Stimulated activated CD4-positive, alpha-beta T cell treated with anti-CD3 and anti-CD28 coated beads, Interleukin-1b, Interleukin-23, amount 100 ng/mL, for 48 hours (primary cell): ENCODE data around the gene TIMM8A.
A peak's percentile ranks its signal among the peaks of the same experiment; 100 is the strongest.

ENCODE experiments used
- DNase-seq: peaks from one replicate; pipeline ENCODE4 v3.0.0-alpha.2; 2020

Gene TIMM8A, protein sequence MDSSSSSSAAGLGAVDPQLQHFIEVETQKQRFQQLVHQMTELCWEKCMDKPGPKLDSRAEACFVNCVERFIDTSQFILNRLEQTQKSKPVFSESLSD

DNA sequence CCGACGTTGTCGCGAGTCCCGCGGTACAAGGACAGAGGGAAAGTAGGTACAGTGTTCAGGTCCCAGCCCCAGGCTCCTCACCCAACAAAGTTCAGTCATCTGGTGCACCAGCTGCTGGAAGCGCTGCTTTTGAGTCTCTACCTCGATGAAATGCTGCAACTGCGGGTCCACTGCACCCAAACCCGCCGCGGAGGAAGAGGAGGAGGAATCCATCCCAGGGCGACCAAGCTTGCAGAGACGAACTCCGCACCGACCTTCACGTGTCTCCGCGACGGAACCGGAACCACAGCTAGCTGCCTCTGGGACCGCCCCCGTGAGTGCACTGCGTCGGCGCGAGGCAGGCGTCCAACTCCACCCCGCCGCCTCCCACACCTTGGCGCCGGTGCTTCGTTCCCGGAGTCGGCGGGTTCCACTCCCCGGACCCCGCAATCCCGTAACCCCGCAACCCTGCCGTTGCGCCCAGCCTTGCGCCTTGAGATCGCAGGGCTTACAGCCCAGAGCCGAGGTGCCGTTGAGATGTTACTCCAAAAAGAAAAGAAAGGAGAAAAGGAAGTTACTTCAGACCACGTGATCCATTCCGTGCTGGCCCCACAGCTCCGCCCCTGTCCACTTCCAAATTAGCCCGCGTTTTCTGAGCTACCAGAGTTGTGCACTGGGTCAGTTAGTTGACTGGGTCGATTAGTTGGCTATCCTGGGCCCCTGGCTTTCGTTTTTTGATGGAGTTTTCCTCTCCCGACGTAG is at the start of gene TIMM8A:
Gene TIMM8A (minus strand): TSS at position 291 of the 741 bp plus-strand sequence. CDS start 78 bp downstream, at position 213.
- peak; percentile 75 for DNase-seq

DNA sequence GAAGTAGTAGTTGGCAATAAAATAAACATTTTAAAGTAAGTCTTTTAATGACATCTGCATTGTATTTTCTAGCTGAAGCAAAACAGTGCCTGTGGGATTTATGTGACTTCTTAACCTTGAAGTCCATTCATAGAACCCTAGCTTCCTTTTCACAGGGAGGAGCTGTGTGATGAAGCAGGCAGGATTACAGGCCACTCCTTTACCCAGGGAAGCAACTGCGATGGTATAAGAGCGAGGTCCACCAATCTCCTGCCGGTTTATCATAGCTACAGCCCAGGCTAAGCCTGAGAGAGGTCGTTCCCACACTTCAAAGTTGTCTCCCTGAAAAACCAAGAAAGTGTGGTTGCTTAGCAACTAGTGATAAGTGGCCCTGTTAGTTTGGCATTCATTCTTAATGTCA is 49.2 kb upstream of the TIMM8A start:
- DNase-seq: no peak

DNA sequence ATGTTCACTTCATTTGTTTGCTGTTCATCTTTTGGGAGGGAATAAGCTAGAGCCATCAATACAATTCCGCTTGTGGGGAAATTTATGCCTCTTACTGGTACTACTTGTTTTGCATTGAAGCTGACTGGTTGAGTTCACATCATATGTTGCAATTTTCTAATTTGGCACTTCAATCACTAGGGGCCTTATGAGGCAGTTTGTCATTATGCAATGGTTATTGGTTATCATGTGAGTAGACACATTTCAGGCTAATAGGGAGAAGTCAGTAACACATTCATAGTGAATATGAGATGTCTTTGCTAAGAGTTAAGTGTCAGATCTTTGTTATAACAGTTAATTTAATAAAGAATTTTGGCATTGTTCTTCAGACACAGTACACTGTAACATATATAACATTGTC is 47.2 kb upstream of the TIMM8A start:
- no peak for DNase-seq

DNA sequence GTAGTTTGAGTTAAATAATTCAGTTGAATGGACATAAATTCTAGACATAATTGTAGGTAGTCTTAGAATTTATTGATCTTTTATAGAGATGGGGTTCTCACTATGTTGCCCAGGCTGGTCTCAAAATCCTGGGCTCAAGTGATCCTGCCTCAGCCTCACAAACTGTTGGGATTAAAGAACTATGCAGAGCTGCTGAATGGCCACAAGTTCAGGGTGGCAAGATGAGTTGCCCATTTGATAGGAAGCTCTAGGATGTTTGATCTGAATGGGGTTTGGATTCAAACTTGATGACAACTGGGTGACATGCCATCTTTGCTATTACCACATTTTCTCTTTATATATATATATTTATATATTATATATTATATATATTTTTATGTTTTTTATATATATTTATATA is 45.8 kb upstream of the TIMM8A start:
- no peak for DNase-seq

DNA sequence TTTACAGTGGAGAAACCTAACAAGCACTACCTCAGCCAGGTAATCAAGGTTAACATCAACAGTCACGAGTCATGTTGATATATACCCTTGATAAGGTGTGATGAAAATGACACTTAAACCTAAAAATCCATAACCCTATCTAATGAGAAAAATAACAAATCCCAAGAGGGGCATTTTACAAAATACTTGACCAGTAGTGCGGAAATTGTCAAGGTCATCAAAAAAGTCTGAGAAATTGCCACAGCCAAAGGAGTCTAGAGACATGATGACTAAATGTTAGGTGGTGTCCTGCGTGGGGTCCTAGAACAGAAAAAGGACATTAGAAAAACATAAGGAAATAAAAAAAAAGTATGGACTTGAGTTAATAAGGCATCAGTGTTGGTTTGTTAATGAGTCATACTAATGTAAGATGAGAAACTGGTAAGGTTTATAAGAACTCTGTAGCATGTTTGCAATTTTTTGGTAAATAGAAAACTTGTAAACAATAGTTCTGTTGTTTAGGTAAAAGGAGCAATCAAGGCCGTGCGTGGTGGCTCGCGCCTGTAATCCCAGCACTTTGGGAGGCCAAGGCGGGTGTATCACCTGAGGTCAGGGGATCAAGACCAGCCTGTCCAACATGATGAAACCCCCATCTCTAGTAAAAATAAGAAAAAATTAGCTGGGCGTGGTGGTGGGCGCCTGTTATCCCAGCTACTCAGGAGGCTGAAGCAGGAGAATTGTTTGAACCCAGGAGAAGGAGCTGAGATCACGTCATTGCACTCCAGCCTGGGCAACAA is 45.2 kb upstream of the TIMM8A start:
- no peak for DNase-seq

- no peak for DNase-seq
These were observed 43.3 kb upstream of the TIMM8A start for GRCh38 chrX:101391831-101392230.

- DNase-seq: peak; percentile 88
These were observed 42.4 kb upstream of the TIMM8A start, which contains the start of gene RPL36A for GRCh38 chrX:101390664-101391525. Gene RPL36A (plus strand): TSS chrX:101391011. CDS start chrX:101391044, 33 bp downstream.

GRCh38 chrX:101388604-101389003 is 40.1 kb upstream of the TIMM8A start:
- DNase-seq: no peak

GRCh38 chrX:101386542-101386885 is 38.0 kb upstream of the TIMM8A start:
- DNase-seq: no peak

DNA sequence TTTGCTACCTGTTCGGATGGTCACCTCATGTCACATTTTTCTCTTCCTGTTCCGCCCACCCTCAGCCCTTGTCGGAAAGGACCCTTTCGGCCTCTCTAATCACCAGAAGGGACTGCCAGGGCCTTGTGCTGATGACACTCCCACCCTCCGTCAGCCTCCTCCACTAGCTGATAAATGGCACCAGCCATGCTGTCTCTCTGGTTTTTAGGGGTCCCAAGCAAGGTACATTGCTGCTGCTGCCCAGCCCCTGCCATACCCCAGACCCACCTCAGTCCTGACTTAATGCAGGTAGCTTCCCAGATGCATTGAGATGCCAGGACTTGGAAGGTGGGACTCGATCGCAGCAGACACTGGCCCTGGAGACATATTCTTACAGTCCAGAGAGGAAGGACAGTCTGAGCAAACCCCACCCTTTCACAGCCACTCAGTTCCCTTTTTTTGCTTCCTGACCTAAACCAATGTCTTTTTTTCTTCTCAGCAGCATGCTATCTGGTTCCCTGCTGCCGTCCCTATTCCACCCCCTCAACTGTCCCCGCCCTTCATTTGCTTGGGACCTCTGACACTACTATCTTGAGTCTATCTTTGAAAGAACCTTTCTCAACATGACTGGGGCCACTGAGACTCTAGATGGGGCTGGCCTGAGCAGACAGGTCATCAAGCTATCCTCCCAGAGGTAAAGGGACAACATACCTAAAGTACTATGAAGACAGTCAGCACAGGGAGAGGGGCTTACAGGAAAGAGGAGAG is 37.4 kb upstream of the TIMM8A start, which contains the start of gene BTK:
Gene BTK (minus strand): TSS at position 397 of the 747 bp plus-strand sequence. CDS start 10,907 bp downstream, outside the sequence.
- no peak for DNase-seq

- no peak for DNase-seq
These were observed 36.6 kb upstream of the TIMM8A start for GRCh38 chrX:101385026-101385684.

- no peak for DNase-seq
These were observed 35.2 kb upstream of the TIMM8A start for GRCh38 chrX:101383679-101384205.

DNA sequence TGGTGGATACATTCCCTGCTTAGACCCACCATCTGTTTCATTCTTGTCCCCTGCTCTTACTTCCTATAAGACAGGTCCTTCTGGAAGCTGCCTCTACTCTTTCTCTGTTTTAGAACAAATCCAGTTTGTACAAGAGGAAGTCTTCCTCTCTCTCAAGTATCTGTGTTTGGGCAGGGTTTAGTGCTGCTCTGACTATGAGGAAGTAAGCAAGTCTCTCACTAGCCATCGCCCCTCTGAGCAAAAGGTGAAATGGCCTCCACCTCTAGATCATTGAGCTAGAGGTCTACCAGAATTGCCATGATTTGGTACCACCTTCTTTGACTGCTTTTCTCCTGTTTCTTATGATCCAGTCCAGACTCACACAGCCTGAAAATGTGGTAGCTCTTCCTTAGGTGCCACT is 29.0 kb upstream of the TIMM8A start:
- no peak for DNase-seq

GRCh38 chrX:101370888-101371504 is 22.5 kb upstream of the TIMM8A start:
- DNase-seq: no peak

GRCh38 chrX:101369687-101370086 is 21.1 kb upstream of the TIMM8A start:
- no peak for DNase-seq

GRCh38 chrX:101368800-101369199 is 20.3 kb upstream of the TIMM8A start:
- DNase-seq: no peak

GRCh38 chrX:101365301-101365795 is 16.8 kb upstream of the TIMM8A start:
- DNase-seq: no peak

DNA sequence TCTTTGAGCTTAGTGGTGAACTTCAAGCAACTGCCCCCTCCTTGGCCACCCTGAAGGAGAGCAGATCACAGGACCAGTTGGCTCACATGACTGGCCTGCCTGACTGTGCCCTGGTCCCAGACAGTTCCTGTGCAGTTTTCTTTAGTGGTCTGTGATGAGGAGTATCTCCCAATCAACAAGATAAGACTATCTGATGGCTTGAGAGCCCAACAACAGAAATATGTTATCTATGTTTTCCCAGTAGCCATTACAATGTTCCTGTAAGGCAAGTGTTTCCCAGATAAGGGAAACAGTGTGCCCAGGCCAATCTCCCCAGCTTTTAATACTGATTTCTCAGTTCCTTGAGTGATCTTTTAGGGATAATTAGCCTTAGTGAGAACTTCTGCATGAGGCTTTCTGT is 14.2 kb upstream of the TIMM8A start:
- no peak for DNase-seq

DNA sequence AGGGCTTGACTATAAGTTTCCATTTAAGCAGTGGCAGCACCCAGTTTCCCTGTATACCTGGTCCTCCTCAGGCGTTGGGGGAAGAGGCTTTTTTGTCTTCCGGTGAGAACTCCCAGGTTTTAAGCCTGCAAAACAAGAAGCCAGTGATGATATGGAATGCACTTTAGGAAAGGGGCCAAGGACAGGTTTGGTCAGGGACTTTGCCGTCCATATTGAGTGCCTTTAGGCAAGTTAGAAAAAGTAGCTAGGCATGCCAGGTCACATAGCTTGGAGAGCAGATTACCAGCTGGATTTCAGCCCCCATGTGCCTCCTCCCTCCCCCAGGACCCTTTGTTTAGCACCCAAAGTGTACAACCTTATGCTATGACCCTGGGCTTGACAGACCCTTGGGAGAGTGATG is 13.6 kb upstream of the TIMM8A start:
- no peak for DNase-seq

- no peak for DNase-seq
These were observed 11.8 kb upstream of the TIMM8A start for GRCh38 chrX:101360390-101360789.

DNA sequence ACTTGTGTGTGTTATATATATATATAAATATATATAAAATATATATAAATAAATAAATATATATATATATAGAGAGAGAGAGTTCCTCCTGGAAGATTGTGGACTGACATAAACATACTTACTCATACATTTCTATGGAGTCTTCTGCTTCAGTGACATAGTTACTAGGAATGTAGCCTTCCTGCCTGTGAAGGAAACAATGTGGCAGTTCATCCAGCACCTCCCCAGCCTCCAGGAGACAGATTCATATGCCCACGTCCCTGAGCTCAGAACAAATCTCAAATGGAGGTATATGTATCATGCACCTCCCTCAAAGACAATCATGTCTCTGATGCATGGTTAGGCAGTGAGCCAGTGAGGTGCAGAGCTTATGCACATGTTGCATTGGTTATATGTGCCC is 11.4 kb upstream of the TIMM8A start:
- no peak for DNase-seq
